Left renal cortex interstitium (tissue), 4 donors: ENCODE results near the gene WDR82. TPM values are rescaled to one million over a fixed set of nuclear protein-coding genes. Genes with fewer than 3 reads are reported as not detected.
"Not testable (repeated sequence)": the region's sequence is repeated elsewhere in the genome, so short reads cannot be mapped to it uniquely, and the experiment has no call there.

ENCODE experiments used
- DNase-seq, 4 donors: peaks; one replicate each; pipeline ENCODE4 v3.0.0-alpha.2; 2013; ENCODE audit warnings: low read depth in 4 of 4, low spot score in 2 of 4, missing footprints in 1 of 4
- polyA plus RNA-seq, 4 donors: library from polyadenylated mRNA; unstranded; fragments of 120-200 nt; gene quantifications; one replicate each; pipeline ENCODE4 v1.2.1, GENCODE V29; 2013; ENCODE audit not compliant: insufficient read length in 4 of 4

The WDR82 gene
- polyA plus RNA-seq, 4 donors: 91.4 to 111 (median 101) TPM

GRCh38 chr3:52290596-52291507 lies 12.4 kb upstream of the WDR82 start:
- DNase-seq: no peak

- DNase-seq: no peak
These were observed 11.5 kb upstream of the WDR82 start for GRCh38 chr3:52289747-52290595.

GRCh38 chr3:52289338-52289746 lies 10.9 kb upstream of the WDR82 start:
- DNase-seq: no peak

- no peak for DNase-seq
These were observed 10.2 kb upstream of the WDR82 start for GRCh38 chr3:52288674-52289073.

GRCh38 chr3:52286777-52287110 lies 8.3 kb upstream of the WDR82 start:
- no peak for DNase-seq

- DNase-seq: not testable (repeated sequence)
These were observed 5.6 kb upstream of the WDR82 start for GRCh38 chr3:52284051-52284450.

- DNase-seq: no peak
These were observed 4.9 kb upstream of the WDR82 start for GRCh38 chr3:52283306-52283705.

GRCh38 chr3:52281981-52282801 lies 3.7 kb upstream of the WDR82 start:
- no peak for DNase-seq

GRCh38 chr3:52280050-52280461 lies 1.6 kb upstream of the WDR82 start:
- DNase-seq: no peak

- DNase-seq: no peak
These were observed 1.1 kb upstream of the WDR82 start for GRCh38 chr3:52279596-52279995.

- no peak for DNase-seq
These were observed 408 bp downstream of the WDR82 start for GRCh38 chr3:52277972-52278509.

- no peak for DNase-seq
These were observed 1.1 kb downstream of the WDR82 start for GRCh38 chr3:52277071-52277964.

GRCh38 chr3:52274781-52275180 lies 3.7 kb downstream of the WDR82 start:
- not testable (repeated sequence) for DNase-seq

- DNase-seq: no peak
These were observed 5.6 kb downstream of the WDR82 start for GRCh38 chr3:52272831-52273230.

GRCh38 chr3:52272172-52272571 lies 6.3 kb downstream of the WDR82 start:
- DNase-seq: not testable (repeated sequence)

- no peak for DNase-seq
These were observed 8.1 kb downstream of the WDR82 start for GRCh38 chr3:52270252-52270754.

- no peak for DNase-seq
These were observed 8.7 kb downstream of the WDR82 start for GRCh38 chr3:52269776-52270175.

- DNase-seq: no peak
These were observed 10.4 kb downstream of the WDR82 start for GRCh38 chr3:52268036-52268435.

- no peak for DNase-seq
These were observed 13.1 kb downstream of the WDR82 start for GRCh38 chr3:52265387-52265786.
